ENCODE data around the gene CNOT4.
A peak's percentile ranks its signal among the peaks of the same experiment; 100 is the strongest.
"Not testable (repeated sequence)": the region's sequence is repeated elsewhere in the genome, so short reads cannot be mapped to it uniquely, and the experiment has no call there.

Gene CNOT4

DNA sequence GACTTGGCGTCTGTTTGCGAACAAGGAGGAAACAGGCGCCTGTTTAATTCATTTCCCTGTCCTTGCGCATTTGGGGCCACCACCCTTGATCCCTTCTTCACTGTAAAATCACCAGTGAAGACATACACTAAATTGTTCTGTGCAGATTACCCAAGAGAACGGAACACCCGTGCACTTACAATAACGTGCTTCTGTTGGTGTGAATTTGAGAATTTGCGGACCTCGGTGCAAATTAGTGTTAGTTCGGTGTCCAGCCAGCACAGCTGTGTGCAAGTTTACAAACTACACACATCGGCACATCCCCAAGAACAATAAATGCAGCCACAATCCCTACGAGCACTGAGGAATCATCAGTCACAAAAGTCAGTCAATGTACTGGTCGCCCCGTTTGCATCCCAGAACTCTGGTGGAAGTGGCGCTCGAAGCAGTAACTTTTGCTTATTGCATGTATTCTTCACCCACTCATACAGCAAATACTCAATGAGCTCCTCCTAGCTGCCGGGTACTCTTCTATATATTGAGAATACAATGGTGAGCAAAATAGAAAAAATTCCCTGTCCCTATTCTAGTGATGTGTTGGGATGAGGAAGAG lies 786 bp upstream of the CNOT4 start:
- DNase-seq, result peak; percentile 42

DNA sequence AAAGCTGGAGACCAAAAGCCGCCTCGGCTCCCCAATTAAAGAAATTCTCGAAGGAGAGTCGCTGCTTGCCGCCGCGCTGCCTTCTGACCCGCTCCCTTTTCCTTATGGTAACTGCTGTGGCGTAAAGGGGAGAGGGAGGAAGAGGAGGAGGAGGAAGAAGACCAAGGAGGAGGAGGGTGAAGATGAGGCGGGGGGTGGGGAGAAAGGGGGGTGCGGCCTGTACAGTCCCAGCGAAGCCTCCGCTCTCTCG lies 388 bp downstream of the CNOT4 start:
- no peak for DNase-seq

DNA sequence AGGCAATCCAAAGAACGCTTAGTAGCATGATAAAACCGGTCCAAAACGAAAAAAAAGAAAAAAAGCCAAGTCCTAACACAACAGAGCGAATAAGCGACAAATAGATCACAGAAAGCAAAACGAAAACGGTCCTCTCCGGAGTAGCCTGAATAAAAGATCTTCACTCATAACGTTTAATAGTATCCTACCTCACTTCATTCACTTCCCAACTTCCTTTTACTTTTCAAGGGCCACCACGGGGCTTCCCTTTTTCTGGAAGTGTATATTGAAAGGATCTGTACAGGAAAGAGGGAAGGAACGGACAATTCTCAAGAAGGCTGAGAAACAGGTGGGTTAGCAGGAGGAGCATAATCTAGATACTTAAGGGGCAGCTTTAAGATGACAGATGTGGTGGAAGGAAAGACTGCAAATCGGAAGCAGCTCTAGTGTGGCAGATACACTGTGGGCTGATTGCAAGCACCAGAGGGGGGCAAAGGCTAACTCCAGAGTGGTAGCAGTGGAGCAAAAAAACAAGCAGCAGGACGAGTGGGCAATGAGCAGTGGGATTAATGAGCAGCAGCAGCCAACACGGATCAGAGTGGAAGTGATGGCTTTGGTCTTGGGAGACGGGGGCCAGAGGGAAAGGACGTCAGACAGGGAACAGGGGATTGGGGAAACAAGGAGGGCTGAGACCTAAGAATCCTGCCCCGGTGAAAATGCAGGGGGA lies 866 bp downstream of the CNOT4 start:
- DNase-seq, result peak; percentile 9

DNA sequence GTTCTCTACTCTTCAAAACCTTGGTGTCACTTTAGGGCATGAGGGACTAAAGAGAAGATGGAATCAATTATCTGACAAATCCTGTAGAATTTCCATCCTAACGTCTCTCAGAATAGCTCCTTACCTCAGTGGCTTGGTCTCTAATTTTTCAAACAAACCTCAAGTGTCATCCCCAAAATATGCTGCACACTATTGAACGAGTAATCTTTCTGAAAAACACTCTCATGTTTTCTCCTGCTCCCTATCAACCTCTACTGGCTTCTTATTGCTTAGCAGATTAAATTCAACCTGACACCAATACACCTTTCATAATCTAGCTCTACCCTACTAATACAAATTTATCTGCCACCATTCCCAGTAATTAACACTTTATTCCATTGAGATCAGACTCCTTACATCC lies 8.5 kb downstream of the CNOT4 start:
- DNase-seq, result no peak

DNA sequence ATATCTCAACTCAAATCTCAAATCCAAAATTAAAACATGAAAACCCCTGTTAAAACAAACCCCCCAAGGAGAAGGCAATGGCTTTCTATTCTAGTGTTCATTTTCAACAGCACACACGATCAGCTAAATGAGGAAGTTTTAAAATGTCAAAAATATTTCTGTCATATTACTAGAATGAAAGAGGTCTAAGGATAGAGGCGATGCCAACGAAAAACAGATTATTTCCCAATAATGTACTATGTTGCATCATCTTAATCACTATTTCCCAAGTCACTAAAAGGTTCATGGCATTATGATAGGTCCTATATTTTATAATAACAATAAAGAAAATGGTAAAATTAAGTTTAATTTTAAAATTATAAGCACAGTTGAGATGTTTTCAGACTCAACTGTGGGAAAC lies 10.1 kb downstream of the CNOT4 start:
- DNase-seq, result no peak

DNA sequence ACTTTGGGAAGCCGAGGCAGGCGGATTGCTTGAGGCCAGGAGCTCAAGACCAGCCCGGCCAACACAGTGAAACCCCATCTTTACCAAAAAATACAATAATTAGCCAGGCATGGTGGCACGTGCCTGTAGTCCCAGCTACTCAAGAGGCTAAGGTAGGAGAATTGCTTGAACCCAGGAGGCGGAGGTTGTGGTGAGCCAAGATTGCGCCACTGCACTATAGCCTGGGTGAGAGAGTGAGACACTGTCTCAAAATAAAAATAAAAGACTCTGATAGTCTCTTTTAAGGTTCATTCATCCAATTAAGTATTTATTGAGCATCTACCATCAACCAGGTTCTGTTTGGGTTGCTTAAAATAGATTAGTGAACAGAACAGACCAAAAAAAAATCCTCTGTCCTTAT lies 12.7 kb downstream of the CNOT4 start:
- not testable (repeated sequence) for DNase-seq

DNA sequence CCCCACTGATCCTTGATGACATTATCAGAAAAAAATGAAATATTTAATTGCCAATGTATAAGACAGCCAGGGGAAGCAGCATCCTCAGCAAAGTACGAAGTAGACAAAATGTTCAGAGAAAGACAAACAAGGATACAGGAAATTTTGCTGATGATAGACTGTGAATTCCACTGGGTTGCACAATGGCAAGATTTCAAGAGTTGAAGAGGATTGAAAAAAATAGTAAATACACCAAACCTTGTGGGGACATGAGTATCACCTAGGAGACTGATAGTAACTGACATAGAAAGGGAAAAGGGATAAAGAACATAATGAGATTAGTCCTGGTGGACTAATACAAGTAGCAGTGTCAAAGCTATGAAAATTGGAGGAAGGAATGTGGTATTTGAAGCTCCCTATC lies 16.5 kb downstream of the CNOT4 start:
- no peak for DNase-seq

DNA sequence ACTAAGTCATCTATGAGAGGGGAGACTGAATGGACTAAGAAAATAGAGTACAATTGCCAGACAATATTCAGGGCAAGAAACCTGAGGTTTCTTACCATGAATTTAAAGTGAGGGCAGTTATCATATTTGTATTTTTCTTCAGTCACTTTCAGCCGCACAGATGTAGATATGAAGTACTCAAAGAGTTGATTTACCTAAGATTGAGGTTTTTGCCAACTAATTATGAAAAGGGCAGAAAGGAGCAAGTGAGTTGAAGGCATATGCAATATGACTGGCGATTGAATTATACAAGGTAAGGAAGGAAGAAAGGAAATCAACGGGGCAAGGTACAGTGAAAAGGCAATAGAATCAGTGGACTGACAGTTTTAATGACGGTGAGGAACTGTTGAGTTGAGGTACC lies 17.8 kb downstream of the CNOT4 start:
- no peak for DNase-seq

DNA sequence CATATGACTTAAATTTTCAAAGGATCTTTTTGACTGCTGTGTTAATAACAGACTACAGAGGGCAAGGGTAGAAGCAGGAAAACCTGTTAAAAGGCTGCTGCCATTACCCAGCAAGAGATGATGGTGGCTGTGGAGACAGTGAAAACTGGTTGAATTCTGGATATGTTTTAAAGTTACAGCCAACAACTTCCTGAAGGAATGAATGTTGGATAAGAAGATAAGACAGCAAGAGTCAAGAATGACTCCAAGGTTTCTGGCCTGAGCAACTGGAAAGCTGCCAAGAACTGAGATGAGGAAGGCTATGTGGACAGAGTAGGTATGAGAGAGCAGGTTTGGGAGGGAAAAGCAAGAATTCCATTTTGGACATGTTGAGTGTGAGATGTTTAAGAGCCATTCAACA lies 19.1 kb downstream of the CNOT4 start:
- no peak for DNase-seq

DNA sequence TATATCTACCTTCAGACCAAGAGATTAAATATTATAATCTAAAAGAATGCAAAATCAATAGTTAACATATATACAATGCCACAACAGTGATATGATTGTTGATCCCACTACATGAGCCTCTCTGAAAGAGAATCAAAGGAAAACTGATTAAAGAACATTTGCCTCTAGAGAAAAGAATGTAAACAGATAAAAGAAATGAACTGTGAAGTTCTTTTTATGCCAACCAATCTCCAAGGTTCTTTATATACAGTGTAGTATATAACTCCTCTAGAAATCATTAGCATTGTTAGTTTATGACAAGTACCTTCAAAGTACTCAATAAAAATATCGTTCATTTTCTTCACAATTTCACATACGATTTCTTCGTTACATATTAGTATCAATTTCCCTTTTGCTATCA lies 20.1 kb downstream of the CNOT4 start:
- no peak for DNase-seq

DNA sequence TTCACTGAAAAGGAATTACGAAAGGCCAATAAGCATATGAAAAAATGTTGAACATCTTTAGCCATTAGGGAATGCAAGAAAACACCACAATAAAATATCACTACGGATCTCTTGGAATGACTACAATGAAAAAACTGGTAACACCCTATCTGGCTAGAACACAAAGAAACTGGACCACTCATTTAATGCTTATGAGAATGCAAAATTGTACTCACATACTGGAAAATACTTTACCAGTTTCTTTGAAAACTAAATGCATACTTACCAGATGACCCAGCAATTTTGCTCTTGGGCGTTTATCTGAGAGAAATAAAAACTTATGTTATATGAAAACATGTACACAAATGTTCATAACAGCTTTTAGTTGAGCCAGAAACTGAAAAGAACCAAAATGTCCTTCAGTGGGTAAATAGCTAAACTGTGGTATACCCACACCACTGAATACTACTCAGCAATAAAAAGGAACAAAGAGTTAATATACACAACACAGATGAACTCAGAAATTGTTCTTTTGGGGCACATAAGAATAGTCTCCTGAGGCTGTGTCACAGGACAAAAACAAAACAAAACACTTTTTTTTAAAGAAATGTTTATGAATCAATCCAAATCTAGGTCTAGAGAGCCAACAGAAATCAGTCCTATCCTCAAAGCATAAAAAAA lies 23.5 kb downstream of the CNOT4 start:
- no peak for DNase-seq

DNA sequence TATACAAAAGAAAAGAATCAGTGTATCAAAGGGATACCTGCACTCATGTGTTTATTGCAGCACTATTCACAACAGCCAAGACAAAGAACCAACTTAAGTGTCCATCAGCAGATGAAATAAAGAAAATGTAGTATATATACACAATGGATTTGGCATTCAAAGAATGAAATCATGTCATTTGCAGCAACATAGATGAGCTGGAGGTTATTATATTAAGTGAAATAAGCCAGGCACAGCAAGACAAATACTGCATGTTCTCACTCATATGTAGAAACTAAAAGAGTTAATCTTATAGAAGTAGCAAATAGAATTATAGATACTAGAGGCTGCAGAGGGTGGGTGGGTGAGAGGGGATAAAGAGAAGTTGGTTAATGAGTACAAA lies 28.3 kb downstream of the CNOT4 start:
- no peak for DNase-seq

DNA sequence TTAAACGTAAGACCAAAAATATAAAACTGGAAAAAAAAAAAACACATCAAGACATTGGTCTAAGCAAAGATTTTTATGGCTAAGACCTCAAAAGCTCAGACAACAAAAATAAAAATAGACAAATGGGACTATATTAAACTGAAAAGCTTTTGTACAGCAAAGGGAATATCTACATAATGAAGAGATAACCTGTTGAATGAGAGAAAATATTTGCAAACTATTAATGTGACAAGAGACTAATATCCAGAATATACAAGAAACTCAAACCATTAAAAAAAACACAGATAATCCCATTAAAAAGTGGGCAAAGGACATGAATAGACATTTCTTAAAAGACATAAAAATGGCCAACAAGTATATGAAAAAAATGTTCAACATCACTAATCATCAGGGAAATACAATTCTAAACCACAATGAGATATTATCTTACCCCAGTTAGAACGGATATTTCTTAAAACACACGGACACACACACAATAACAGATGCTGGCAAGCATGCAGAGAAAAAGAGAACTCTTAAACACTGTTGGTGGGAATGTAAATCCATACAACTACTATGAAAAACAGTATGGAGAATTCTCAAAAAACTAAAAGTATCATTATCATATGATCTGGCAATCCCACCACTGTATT lies 28.8 kb downstream of the CNOT4 start:
- no peak for DNase-seq

DNA sequence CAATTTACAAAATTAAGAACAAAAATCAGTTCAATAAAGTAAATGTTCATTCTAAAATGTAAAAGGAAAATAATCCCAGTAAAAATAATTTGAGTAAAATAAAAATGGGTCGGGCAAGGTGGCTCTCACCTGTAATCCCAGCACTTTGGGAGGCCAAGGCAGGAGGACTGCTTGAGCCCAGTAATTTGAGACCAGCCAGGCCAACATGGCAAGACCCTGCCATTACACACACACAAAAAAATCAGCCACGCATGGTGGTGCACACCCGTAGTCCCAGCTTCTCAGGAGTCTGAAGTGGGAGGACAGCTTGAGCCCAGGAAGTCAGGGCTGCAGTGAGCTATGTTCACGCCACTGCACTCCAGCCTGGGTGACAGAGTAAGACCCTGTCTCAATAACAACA lies 34.4 kb downstream of the CNOT4 start:
- DNase-seq, result no peak

DNA sequence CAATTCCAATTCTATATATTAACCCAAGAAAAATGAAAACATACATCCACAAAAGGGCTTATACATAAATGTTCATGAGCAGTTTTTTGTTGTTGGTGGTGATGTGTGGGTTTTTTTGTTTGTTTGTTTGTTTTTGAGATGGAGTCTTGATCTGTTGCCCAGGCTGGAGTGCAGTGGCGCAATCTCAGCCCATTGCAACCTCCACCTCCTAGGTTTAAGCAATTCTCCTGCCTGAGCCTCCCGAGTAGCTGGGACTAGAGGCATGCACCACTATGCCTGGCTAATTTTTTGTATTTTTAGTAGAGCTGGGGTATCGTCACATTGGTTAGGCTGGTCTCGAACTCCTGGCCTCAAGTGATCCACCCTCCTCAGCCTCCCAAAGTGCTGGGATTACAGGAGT lies 40.2 kb downstream of the CNOT4 start:
- DNase-seq, result not testable (repeated sequence)

DNA sequence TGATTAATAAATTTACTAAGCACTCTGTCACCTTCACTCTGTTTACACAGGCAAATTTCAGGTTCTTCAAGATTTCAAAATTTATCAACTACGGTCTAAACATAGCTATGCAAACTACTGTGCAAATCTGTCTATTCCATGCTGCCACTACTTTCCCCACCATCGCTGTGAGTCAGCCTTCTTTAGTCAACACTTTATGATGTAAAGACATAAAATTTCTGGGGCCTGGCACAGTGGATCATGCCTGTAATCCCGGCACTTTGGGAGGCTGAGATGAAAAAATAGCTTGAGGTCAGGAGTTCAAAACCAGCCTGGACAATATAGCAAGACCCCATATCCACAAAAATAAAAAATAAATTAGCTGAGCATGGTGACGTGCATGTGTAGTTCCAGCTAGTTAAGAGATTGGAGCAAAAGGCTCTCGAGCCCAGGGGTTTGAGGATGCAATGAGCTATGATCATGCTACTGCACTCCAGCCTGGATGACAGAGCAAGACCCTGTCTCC lies 42.6 kb downstream of the CNOT4 start:
- no peak for DNase-seq

DNA sequence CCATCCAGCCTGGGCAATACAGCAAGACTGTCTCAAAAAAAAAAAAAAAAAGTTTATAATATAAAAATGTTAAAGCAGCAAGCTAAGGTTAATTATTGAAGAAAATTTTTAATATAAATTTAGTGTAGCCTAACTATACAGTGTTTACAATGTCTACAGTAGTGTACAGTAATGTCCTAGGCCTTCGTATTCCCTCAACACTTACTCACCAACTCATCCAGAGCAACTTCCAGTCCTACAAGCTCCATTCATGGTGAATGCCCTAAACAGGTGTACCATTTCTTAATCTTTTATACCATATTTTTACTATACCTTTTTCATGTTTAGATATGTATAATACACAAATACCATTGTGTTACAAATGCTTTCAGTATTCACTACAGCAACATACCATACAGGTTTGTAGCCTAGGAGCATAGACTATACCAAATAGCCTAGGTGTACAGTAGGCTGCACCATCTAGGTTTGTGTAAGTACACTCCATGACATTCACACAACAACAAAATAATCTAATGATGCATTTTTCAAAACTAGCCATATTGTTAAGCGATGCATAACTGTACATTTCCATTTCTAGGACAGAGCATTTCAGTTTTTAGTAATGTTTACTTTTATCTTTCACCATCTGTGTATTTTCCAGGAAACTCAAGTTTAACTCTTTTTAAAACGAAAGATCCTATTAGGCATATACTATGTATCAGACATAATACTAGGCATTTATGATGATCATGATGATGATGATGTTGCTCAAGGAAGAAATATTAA lies 43.3 kb downstream of the CNOT4 start:
- DNase-seq, result no peak

DNA sequence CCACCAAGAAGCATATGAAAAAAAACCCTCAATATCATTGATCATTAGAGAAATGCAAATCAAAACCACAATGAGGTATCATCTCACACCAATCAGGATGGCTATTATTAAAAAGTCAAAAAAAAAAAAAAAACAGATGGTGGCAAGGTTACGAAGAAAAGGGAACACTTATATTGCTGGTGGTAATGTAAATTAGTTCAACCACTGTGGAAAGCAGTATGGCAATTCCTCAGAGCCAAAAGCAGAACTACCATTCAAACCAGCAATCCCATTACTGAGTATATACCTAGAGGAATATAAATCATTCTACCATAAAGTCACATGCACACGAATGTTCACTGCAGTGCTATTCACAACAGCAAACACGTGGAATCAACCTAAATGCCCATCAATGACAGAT lies 46.0 kb downstream of the CNOT4 start:
- DNase-seq, result no peak

DNA sequence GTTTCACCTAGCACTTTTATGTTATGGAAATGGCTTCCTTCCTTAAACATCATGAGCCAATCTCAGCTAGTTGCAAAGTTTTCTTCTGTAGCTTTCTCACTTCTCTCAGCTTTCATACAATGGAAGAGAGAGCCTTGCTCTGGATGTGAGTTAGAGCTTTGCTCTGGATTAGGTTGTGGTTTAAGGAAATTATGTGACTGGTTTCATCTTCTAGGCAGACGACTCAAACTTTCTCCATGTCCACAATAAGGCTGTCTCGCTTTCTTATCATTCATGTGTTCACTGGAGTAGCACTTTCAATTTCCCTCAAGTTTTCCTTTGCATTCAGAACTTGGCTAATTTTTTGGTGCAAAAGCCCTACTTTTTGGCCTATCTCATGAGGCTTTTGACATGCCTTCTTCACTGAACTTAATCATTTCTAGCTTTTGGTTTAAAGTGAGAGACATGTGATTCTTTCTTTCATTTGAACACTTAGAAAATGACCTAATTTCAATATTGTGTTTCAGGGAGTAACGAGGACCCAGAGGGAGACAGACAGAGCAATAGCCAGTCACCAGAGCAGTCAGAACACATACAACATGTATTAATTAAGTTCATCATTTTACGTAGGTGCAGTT lies 49.8 kb downstream of the CNOT4 start:
- no peak for DNase-seq

DNA sequence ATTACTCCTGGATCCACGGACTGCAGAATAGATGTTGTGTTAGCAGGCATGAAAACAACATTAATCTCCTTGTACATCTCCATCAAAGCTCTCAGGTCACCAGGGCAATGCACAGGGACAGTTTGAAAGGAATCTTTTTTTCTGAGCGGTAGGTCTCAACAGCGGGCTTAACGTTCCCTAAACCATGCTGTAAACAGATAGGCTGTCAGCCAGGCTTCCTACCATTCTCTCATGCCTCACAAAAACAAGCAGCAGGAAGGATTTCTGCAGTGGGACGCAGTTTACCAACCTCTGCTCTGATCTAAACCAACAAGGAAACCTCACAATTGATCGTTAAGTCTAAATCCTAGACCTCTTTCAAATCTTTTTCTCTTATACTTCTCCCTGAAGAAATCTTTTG lies 50.8 kb downstream of the CNOT4 start:
- no peak for DNase-seq

DNA sequence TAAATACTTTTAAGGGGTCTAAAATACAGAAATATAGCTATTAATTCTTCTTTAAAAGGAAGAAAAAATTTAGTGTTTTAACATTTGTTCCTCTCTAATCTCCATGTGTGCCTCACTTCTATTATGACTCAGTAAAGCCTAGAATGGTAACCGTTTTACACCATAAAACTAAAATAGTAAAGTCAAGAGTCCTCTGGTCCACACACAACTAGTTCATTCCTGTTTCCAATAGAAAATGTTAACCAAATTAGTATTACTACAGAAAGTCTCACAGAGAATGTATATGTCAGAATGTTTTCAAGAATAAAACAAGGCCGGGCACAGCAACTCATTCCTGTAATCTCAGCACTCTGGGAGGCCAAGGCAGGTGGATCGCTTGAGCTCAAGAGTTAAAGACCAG lies 55.8 kb downstream of the CNOT4 start:
- DNase-seq, result no peak

DNA sequence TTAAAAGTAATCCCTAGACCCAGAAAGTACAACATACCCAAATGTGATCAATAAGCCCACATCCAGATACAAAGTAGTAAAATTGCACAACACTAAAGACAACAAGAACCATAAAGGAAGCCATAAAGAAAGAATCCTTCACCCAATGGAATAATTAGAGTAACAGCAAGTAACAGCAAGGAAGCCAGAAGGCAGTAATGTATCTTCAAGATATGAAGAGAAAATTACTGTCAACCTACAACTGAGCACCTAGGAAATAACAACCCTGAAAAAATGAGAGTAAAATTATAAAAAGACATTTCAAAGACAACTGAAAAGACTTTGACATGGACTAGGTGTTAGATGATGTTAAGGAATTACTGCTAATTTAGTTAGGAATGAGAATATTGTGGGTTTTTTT lies 60.5 kb downstream of the CNOT4 start:
- DNase-seq, result no peak

DNA sequence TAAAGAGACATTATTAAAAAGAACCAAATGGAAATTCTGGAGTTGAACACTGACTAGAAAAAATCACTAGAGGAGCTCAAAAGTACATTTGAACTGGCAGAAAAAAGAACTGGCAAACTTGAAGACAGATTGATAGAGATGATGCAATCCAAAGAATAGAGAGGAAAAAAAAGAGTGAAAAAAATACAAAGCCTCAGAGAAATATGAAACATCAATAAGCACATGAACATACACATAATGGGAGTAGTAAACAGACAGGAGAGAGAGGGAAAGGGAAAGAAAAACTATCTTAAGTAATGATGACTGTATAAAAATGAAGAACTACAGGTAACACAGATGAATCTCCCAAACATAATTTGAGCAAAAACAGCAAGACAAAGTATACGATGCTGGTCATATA lies 61.1 kb downstream of the CNOT4 start:
- DNase-seq, result no peak

All from NCI-H1694 treated with DMSO at 0.1 percent for 48 hours (cell line).